ENCODE data around the gene MYO1E. TPM values are rescaled to one million over a fixed set of nuclear protein-coding genes. Genes with fewer than 3 reads are reported as not detected.

Gene MYO1E
- total RNA-seq, 1 experiment from 2014 or later, result 34.0 TPM

DNA sequence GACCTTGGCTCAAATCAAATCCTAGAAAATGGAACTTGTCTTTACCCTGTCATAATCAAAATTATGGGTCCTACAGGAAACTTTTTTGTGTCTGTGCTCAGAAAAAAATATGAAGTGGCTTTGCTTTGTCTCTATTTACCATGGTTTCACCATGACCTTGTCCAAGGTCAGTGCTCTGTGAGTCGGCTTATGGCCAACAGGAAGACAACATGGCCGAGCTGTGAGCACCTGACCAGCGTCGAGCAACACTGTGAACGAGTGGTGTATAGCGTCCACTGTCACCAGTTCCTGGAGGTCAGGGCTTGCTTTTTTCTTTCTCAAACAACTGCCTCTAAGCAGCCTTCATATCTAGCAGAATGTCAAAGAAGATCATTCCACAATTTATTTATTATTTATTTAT is 67.9 kb downstream of the MYO1E start:
- Histone ChIP-seq H3K4me3 (ENCODE audit: insufficient read depth, low read depth, low read length) (no peak overlapping the region), H3K27me3 (ENCODE audit: control insufficient read depth, insufficient read depth, low read length) (no peaks in the 10 kb centered on the region), H3K36me3 (replicated peaks; ENCODE audit: control insufficient read depth, insufficient read depth, low read length) (no peaks in the 10 kb centered on the region)
- no peak for DNase-seq

DNA sequence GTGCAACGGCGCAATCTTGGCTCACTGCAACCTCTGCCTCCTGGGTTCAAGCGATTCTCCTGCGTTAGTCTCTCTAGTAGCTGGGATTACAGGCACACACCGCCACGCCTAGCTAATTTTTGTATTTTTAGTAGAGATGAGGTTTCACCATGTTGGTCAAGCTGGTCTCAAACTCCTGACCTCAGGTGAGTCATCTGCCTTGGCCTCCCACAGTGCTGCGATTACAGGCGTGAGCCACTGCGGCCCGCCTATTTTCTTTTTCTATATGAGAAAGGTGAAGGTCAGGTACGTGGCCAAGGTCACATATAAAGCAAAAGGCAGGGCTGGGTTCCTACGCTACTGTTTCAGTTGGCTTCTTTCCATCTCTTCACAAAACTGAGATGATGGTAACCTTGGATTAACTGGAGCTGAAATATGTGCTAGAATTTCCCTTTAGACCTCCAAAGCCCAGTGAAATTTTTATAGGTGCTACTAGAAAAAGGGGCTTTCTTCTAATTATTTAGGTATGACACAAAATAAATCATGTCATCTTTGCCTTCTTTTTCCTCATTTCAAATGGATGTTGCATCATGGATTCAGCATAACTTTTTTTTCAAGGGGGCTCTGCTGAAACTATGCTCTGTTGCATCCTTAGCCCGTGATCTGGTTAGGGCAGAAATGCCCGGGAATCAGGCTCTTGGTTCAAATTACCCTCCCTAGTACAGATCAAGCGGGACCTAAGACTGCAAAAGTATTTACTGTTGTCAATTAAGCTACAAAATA is 68.5 kb downstream of the MYO1E start:
- no peak for DNase-seq
- H3K27me3 ChIP-seq (ENCODE audit: control insufficient read depth, insufficient read depth, low read length), result no peaks in the 10 kb centered on the region

DNA sequence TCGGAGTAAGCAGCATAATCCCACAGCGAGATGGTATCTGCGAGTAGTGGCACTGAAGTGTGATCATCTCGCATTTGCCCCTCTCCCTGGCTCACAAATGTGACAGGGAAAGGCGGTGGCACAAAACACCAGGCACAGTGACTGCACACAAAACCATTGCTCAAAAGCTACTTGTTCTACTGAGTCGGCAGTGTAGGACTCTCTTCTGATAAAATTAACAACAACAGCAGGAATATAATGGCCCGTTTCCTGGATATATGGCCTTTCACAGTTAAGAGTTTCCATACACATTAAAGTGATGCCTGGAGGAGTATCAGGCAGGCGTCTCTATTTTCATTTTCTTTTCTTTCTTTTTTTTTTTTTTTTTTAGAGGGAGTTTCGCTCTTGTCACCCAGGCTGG is 69.0 kb downstream of the MYO1E start:
- H3K36me3 ChIP-seq (replicated peaks; ENCODE audit: control insufficient read depth, insufficient read depth, low read length), result no peaks in the 10 kb centered on the region
- DNase-seq, result no peak
- H3K4me3 ChIP-seq (ENCODE audit: insufficient read depth, low read depth, low read length), result no peak overlapping the region
- no peaks in the 10 kb centered on the region for H3K27me3 ChIP-seq (ENCODE audit: control insufficient read depth, insufficient read depth, low read length)

More for the DNA sequence above, 68.5 kb downstream of the MYO1E start:
- no peaks in the 10 kb centered on the region for H3K36me3 ChIP-seq (replicated peaks; ENCODE audit: control insufficient read depth, insufficient read depth, low read length)
- H3K4me3 ChIP-seq (ENCODE audit: insufficient read depth, low read depth, low read length), result no peak overlapping the region

DNA sequence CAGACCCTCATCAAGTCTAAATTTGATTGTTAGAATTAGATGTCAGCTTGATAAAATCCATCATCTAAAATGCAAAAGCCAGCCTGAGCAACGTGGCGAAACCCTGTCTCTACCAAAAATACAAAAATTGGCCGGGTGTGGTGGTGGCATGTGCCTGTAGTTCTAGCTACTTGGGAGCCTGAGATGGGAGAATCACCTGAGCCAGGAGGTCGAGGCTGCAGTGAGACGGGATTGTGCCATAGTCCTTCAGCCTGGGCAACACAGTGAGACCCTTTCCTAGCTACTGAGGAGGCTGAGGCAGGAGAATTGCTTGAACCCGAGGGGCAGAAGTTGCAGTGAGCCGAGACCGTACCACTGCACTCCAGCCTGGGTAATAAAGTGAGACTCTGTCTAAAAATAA is 69.5 kb downstream of the MYO1E start:
- H3K4me3 ChIP-seq (ENCODE audit: insufficient read depth, low read depth, low read length), result no peak overlapping the region
- H3K36me3 ChIP-seq (replicated peaks; ENCODE audit: control insufficient read depth, insufficient read depth, low read length), result no peaks in the 10 kb centered on the region
- H3K27me3 ChIP-seq (ENCODE audit: control insufficient read depth, insufficient read depth, low read length), result no peaks in the 10 kb centered on the region
- no peak for DNase-seq

DNA sequence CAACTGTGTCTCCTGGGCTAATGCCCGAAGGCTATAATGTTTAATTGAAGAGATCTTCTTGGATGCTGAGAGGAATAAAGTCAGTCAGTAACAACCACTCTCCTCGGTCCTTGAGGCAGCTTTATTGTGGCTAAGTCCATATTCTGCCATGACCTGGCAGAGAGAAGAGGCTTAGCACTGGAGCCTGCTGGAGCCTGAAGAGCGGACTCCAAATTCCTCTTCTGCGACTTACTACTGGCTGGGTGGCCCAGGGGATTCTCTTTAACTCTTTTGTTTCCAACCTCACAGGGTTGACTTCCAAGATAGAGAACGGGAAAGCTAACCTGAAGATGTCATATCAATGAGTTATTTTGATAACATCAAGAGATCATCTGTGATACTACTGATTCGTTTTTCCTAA is 71.1 kb downstream of the MYO1E start:
- no peaks in the 10 kb centered on the region for H3K27me3 ChIP-seq (ENCODE audit: control insufficient read depth, insufficient read depth, low read length)
- DNase-seq, result peak; percentile 35
- no peaks in the 10 kb centered on the region for H3K36me3 ChIP-seq (replicated peaks; ENCODE audit: control insufficient read depth, insufficient read depth, low read length)

DNA sequence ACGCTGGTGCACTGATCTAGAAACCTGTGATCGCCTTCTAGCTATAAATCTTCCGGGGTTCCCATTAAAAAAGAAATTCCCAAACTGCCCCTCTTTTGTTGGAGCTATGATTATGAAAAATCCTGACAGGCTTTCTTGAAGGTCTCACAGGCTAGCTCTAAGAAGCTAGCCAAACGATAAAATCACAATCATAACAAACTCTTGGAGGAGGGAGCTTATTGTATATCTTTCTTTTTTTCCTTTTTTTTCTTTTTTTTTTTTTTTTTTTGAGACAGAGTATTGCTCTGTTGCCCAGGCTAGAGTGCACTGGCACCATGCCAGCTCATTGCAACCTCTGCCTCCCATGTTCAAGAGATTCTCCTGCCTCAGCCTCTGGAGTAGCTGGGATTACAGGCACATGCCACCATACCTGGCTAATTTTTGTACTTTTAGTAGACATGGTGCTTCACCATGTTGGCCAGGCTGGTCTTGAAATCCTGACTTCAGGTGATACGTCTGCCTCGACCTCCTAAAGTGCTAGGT is 72.0 kb downstream of the MYO1E start:
- Histone ChIP-seq H3K4me3 (ENCODE audit: insufficient read depth, low read depth, low read length) (no peak overlapping the region), H3K27me3 (ENCODE audit: control insufficient read depth, insufficient read depth, low read length) (no peaks in the 10 kb centered on the region), H3K36me3 (replicated peaks; ENCODE audit: control insufficient read depth, insufficient read depth, low read length) (no peaks in the 10 kb centered on the region)
- no peak for DNase-seq

More for the DNA sequence above, 71.1 kb downstream of the MYO1E start:
- H3K4me3 ChIP-seq (ENCODE audit: insufficient read depth, low read depth, low read length), result no peak overlapping the region

DNA sequence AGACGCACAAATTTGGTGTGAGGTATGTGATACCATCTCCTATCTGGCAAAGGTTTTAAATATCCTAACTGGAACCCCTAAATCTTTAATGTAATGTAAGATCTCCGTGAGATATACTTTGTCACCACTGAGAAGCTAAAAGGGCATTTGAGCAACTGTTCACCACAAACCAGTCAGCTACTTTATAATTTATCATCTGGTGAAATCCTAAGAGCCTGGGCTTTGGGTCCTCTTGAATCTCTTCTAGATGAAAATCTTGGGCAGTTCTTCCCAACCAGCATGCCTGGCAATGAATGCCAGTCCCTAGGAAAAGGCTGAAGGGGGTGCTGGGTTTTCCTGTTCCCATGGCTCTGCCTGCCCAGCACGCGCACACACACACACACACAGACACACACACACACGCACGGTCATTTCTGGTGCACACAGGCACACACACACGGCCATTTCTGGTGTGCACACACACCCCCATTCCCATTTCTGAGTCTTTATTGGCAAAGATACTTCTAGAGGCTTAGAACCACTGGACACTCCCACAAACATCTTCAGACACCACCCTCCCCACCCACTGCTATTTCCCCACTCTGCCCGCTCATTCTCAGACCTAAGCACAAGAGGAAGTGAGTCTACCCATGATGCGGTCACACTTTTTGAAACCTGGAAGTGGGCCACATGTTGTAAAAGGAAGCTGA is 72.6 kb downstream of the MYO1E start:
- no peaks in the 10 kb centered on the region for H3K27me3 ChIP-seq (ENCODE audit: control insufficient read depth, insufficient read depth, low read length)
- no peak overlapping the region for H3K4me3 ChIP-seq (ENCODE audit: insufficient read depth, low read depth, low read length)
- H3K36me3 ChIP-seq (replicated peaks; ENCODE audit: control insufficient read depth, insufficient read depth, low read length), result no peaks in the 10 kb centered on the region
- DNase-seq, result no peak

DNA sequence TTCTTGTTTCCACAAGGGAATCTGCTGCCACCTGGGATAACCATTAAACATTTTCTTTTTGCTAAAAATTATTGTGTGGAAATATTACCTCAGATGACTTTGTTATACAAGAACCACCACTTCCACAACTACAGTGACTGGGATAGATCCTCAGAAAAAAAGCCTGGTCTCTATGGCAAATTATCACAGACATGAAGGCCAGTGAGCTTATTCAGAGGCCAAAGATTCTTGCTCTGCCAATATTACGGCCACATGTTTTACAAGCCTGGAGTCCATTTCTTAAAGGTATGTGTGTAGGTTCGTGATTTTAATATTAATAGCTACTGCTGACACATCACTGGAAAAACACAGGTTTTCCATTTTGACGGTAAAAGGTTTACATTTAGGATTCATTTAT is 73.8 kb downstream of the MYO1E start:
- H3K4me3 ChIP-seq (ENCODE audit: insufficient read depth, low read depth, low read length), result no peak overlapping the region
- H3K36me3 ChIP-seq (replicated peaks; ENCODE audit: control insufficient read depth, insufficient read depth, low read length), result no peaks in the 10 kb centered on the region
- H3K27me3 ChIP-seq (ENCODE audit: control insufficient read depth, insufficient read depth, low read length), result no peaks in the 10 kb centered on the region
- no peak for DNase-seq

DNA sequence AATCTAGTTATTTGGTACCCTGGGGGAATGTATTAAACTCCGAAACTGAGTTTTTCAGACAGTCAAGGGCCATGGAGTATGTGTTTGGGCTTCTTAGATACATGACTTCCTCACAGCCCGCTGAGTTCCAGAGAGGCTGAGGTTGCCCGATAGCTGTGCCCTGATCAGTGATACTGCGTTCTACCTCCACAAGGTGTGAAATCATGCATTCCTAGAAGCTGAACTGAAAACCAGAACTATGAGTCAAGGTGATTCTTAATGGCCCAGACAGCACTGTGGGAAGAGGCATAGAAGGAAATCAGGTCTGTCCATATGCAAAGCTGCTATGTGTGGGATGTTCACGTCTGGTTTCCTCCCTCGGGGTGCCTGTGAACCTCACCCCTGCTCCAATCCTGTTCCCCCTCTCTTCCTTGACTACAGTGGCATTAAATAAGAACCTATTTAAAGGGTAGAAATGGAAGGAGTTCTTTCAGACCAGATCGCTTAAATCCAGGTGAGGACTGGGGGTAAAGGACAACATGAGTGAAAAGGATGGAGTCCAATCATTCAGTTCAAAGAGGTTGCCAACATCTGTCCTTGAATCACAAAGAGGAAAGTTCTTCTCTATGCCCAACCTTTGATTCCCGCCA is 74.3 kb downstream of the MYO1E start:
- Histone ChIP-seq H3K4me3 (ENCODE audit: insufficient read depth, low read depth, low read length) (no peak overlapping the region), H3K27me3 (ENCODE audit: control insufficient read depth, insufficient read depth, low read length) (no peaks in the 10 kb centered on the region), H3K36me3 (replicated peaks; ENCODE audit: control insufficient read depth, insufficient read depth, low read length) (no peaks in the 10 kb centered on the region)
- no peak for DNase-seq

DNA sequence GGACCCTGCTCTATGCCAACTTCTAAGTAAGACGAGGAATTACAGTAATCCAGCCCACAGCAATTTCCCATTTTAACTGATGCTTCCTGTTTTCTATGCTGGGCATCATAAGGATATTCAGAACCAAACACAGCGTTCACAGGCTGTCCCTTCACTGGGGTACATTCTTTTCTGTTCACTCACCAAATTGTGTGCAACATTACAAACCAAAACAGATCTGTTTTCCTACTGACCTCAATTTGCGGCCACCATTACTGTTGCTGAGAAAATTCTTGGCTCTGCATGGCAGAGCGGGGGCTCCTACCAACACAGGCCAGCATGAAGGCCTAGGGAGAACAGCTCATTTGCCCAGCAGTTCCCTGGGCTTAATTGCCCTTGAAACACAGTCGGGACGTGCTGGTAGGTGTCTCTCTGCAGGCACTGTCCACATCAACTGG is 76.5 kb downstream of the MYO1E start:
- Histone ChIP-seq H3K27me3 (ENCODE audit: control insufficient read depth, insufficient read depth, low read length) (no peaks in the 10 kb centered on the region), H3K4me3 (ENCODE audit: insufficient read depth, low read depth, low read length) (no peak overlapping the region), H3K36me3 (replicated peaks; ENCODE audit: control insufficient read depth, insufficient read depth, low read length) (no peaks in the 10 kb centered on the region)
- DNase-seq, result no peak

DNA sequence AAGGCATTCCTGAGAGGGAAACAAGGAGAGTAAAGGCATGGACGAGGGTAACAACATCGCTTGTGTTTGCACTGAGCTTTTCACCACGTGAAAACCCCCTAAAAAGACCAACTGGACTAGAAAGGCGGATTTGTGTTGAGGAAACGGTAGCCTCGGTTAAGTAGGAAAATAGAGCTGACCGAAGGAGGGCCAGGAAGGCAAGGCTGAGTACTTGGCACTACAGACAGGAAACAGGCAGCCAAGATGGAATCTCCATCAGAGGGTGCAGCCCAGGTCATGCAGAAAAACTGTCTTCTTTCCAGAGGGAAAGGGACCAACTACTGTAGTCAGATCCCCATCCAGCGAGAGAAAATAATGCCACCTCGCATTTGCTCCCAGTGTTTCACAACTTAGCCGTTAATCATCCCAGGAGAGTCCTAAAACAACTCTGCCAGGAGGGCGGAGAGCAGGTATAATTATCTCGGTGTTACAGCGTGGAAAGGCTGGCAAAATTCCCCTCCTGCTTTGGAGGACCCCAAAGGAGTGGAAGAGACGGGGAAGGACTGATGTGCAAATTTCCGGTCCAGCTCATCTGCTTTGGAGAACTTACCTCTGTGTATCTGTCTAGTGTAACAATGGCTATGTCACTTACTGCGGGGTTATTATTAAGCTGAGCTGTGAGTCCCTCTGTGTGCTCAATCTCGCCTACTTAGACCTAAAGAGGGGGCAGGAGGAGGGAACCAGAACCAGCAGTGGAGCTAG is 77.2 kb downstream of the MYO1E start:
- no peaks in the 10 kb centered on the region for H3K27me3 ChIP-seq (ENCODE audit: control insufficient read depth, insufficient read depth, low read length)
- no peak for DNase-seq
- no peak overlapping the region for H3K4me3 ChIP-seq (ENCODE audit: insufficient read depth, low read depth, low read length)
- H3K36me3 ChIP-seq (replicated peaks; ENCODE audit: control insufficient read depth, insufficient read depth, low read length), result no peaks in the 10 kb centered on the region

DNA sequence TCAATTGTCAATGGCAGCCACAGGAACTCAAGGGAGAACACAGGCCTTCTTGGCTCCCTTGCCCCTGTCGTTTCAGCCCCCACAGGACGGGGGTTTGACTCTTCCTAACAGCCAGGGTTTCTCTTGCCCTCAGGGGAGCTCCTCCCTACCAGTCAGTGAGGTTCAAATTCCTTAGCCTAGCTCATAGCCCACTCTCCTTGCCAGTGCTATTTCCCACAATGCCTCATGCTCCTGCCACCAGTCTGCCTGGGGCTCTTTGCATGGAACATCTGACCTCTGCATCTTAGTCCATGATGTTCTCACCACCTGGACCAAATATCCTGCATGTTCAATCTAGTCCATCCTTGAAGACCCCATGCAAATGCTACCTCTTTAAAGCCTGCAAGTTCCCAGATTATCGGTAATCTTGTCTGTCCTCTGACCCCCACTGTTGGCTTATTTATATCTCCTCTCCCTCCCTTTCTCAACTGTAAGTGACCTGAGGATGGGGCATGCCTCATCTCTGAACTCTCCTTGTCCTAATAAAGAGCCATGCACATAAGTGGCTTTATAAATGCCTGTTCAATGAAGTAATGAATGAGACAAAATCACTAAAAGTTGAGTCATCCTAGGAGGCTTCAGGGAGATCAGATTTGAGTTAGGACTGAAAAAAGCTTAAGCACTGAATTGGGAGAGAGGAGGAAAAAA is 78.0 kb downstream of the MYO1E start:
- no peak for DNase-seq
- no peak overlapping the region for H3K4me3 ChIP-seq (ENCODE audit: insufficient read depth, low read depth, low read length)
- no peaks in the 10 kb centered on the region for H3K36me3 ChIP-seq (replicated peaks; ENCODE audit: control insufficient read depth, insufficient read depth, low read length)
- no peaks in the 10 kb centered on the region for H3K27me3 ChIP-seq (ENCODE audit: control insufficient read depth, insufficient read depth, low read length)

DNA sequence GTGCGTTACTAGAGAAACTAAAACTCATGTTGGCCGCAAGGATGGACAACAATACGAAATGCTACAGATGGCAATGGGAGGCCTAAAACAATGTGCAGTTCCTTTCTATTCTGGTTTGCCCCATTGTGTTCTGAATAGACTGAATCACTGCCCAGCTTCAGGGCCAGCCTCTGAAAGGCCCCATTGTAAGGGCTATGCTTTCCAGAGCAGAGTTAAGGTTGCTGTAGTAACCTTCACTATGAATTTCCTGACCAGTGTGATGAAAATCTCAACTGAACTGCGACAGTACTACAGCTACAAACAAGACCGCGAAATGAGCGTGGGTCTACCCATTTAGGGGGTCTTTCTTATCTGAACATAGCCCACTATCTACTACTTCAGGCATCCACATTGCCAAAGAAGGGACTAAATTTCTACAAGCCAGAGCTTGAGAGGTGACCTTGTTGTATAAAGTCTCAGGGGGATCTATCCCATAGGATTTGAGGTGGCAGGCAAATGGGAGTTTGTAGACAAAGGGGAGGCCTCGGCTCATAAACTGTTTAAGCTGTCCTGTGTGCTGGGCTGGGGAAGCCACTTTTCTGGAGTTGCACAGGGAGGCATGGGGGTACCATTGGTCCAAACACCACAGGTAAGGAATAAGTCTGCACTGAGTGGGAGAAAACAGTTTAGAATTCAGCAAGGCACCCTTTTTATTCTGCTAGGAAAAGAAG is 80.1 kb downstream of the MYO1E start:
- no peak overlapping the region for H3K4me3 ChIP-seq (ENCODE audit: insufficient read depth, low read depth, low read length)
- H3K36me3 ChIP-seq (replicated peaks; ENCODE audit: control insufficient read depth, insufficient read depth, low read length), result no peaks in the 10 kb centered on the region
- no peak for DNase-seq
- no peaks in the 10 kb centered on the region for H3K27me3 ChIP-seq (ENCODE audit: control insufficient read depth, insufficient read depth, low read length)
